Panc1 (cell line): Measurements from ENCODE around the gene MAST4. TPM values are rescaled to one million over a fixed set of nuclear protein-coding genes. Genes with fewer than 3 reads are reported as not detected.

Experiments used
- ATAC-seq: fragments of 200-7000 bp; cut with Tn5 transposase; 2 replicates; pipeline ENCODE4 v1.9.1; 2020; ENCODE audit warnings: mild to moderate bottlenecking, moderate library complexity
- BruUV-seq: library from RNA; stranded (reverse); fragments of 400-500 nt; replicated peaks from 2 replicates; lab custom pipeline; 2021; lab: Mats Ljungman, UMichigan
- CTCF ChIA-PET: fragments of 300-600 bp; sonication (Branson Sonifier 250); formaldehyde crosslinking; loops from one replicate; lab custom pipeline; 2022; ENCODE audit warnings: antibody characterized with exemption; lab: Charles Lee
- POLR2A ChIA-PET: fragments of 300-600 bp; sonication (Branson Sonifier 250); formaldehyde crosslinking; loops from one replicate; lab custom pipeline; 2022; ENCODE audit warnings: antibody characterized with exemption; lab: Charles Lee
- DNase-seq: peaks from one replicate; pipeline ENCODE4 v3.0.0-alpha.2; 2010; ENCODE audit warnings: low read depth, low spot score
- H3K27ac ChIP-seq: 2 replicates; pipeline ENCODE4 v1.5.1; 2011; ENCODE audit warnings: mild to moderate bottlenecking, low read length, inconsistent platforms
- H3K27me3 ChIP-seq: fragments of 200-500 bp; sonication (Bioruptor generic); 2 replicates; pipeline ENCODE4 v1.6.0; 2014; ENCODE audit warnings: low read length, inconsistent platforms; ENCODE audit not compliant: control insufficient read depth, insufficient read depth
- H3K36me3 ChIP-seq: fragments of 200-500 bp; sonication (Bioruptor generic); 2 replicates; pipeline ENCODE4 v1.5.1; 2014; ENCODE audit warnings: inconsistent platforms, mild to moderate bottlenecking, low read length, moderate library complexity; ENCODE audit not compliant: control insufficient read depth, insufficient read depth
- H3K4me1 ChIP-seq: 2 replicates; pipeline ENCODE4 v1.5.1; 2011; ENCODE audit warnings: inconsistent platforms, mild to moderate bottlenecking, low read length, moderate library complexity; ENCODE audit not compliant: control insufficient read depth, insufficient read depth
- H3K4me3 ChIP-seq, 2 experiments: 2 replicates each; pipeline ENCODE4 v1.5.1; 2011 to 2012; ENCODE audit warnings: low read depth in 2 of 2, low read length in 2 of 2, mild to moderate bottlenecking in 2 of 2, inconsistent platforms in 1 of 2, moderate library complexity in 1 of 2
- H3K9me3 ChIP-seq: fragments of 200-500 bp; sonication (Bioruptor generic); 2 replicates; pipeline ENCODE4 v1.5.1; 2014; ENCODE audit warnings: low read depth, mild to moderate bottlenecking, inconsistent platforms, low read length, moderate library complexity; ENCODE audit not compliant: control insufficient read depth, insufficient read depth
- POLR2AphosphoS5 ChIP-seq: IDR thresholded peaks from 2 replicates; pipeline ENCODE4 v1.6.1; 2012; ENCODE audit warnings: mild to moderate bottlenecking, low read depth, low read length, moderate library complexity
- SIN3A ChIP-seq: IDR thresholded peaks from 2 replicates; pipeline ENCODE4 v1.6.1; 2012; ENCODE audit warnings: low read depth, mild to moderate bottlenecking, low read length, moderate library complexity, borderline replicate concordance; ENCODE audit not compliant: insufficient read depth
- TCF7L2 ChIP-seq: IDR thresholded peaks from 2 replicates; pipeline ENCODE4 v1.6.1; 2011; ENCODE audit warnings: mild to moderate bottlenecking, low read depth, low read length, inconsistent platforms
- in situ Hi-C: cut with HindIII; loops from 2 replicates; pipeline ENCODE4 v1.10.0; 2016; ENCODE audit warnings: low sequenced_read_pairs, low pct_unique_long_range_greater_than_20kb
- intact Hi-C: fragments of 100-400 bp; cut with micrococcal nuclease; formaldehyde crosslinking; loops from one replicate; pipeline ENCODE4 v1.10.0; 2022; ENCODE audit not compliant: unreplicated experiment
- total RNA-seq: library from RNA; stranded (reverse); gene quantifications from one replicate; pipeline ENCODE4 v1.2.1, GENCODE V29; 2021; ENCODE audit not compliant: unreplicated experiment
- TF ChIP-seq, protein P1 (sequence below): fragments of 450-650 bp; IDR thresholded peaks from 2 replicates; pipeline ENCODE4 v1.5.1; 2017; ENCODE audit warnings: mild to moderate bottlenecking
- TF ChIP-seq, protein P2 (sequence below), 2 experiments: IDR thresholded peaks; 2 replicates each; pipeline ENCODE4 v1.6.1; 2011 to 2012; ENCODE audit warnings: low read depth in 2 of 2, control low read depth in 1 of 2, low read length in 1 of 2, mild to moderate bottlenecking in 1 of 2, moderate library complexity in 1 of 2; ENCODE audit not compliant: insufficient read depth in 1 of 2

The MAST4 gene
- total RNA-seq, 1 experiment from 2014 or later: 1.8 TPM

DNA sequence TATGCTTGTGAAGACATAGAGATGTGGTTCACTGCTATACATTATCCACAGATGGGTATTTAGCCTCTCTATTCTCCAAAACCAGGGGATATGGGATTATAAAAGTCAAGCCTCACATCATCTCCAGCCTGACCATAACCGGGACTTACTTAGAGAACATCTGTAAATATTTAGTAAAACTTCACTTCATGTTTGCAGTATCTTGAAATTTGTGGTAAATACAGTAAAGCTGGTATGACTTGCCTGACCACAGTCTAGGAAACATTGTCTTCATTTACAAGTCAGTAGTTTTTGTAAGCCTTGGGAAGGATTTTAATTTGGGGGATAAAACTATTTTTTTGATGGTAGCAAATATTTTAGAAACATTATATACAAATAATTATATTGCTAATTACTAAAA is 64.2 kb downstream of the MAST4 start:
- ATAC-seq (no peak), DNase-seq (no peak)
- intact Hi-C loops: no loop called here
- ChIA-PET POLR2A (no interaction called here), CTCF (no interaction called here)
- Histone ChIP-seq H3K27ac (no peak overlapping the region), H3K36me3 (no peaks in the 10 kb centered on the region), H3K4me3 (no peak overlapping the region), H3K27me3 (peaks cover 4% of the 10 kb centered on the region; the same call in 1 of the 2 replicates), H3K9me3 (no peaks in the 10 kb centered on the region), H3K4me1 (no peaks in the 10 kb centered on the region)
- in situ Hi-C loops: no loop called here
- TF ChIP-seq SIN3A (no peak), TCF7L2 (no peak)
- BruUV-seq: no TSS peak

DNA sequence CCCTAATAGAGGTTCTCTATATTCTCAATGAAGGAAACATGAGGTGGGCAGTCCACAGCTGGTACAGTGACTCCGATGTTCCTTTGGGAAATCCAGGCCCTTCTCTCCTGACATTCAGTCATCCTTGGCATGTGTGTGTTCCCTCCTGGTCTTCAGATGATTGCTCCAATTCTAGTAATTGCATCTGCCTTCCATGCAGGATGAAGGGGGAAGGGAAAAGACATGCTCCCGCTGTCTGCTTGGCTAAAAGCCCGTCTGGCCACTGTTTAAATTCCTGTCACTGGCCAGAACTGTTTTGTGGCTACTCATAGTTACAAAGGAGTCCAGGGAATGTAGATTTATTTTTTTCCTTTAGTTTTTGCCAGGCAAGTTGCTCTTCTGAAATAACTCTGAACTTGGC is 65.0 kb downstream of the MAST4 start:
- no peak for DNase-seq
- no TSS peak for BruUV-seq
- Histone ChIP-seq H3K4me3 (no peak overlapping the region), H3K9me3 (no peaks in the 10 kb centered on the region), H3K36me3 (no peaks in the 10 kb centered on the region), H3K27ac (no peak overlapping the region), H3K4me1 (no peaks in the 10 kb centered on the region), H3K27me3 (peaks cover 4% of the 10 kb centered on the region; the same call in 1 of the 2 replicates)
- intact Hi-C loops: no loop called here
- ATAC-seq: no peak
- ChIA-PET POLR2A (no interaction called here), CTCF (no interaction called here)
- in situ Hi-C loops: no loop called here
- no peak for TF ChIP-seq SIN3A
- no peak for TF ChIP-seq TCF7L2
- TF ChIP-seq, protein P1, sequence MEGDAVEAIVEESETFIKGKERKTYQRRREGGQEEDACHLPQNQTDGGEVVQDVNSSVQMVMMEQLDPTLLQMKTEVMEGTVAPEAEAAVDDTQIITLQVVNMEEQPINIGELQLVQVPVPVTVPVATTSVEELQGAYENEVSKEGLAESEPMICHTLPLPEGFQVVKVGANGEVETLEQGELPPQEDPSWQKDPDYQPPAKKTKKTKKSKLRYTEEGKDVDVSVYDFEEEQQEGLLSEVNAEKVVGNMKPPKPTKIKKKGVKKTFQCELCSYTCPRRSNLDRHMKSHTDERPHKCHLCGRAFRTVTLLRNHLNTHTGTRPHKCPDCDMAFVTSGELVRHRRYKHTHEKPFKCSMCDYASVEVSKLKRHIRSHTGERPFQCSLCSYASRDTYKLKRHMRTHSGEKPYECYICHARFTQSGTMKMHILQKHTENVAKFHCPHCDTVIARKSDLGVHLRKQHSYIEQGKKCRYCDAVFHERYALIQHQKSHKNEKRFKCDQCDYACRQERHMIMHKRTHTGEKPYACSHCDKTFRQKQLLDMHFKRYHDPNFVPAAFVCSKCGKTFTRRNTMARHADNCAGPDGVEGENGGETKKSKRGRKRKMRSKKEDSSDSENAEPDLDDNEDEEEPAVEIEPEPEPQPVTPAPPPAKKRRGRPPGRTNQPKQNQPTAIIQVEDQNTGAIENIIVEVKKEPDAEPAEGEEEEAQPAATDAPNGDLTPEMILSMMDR: no peak
- TF ChIP-seq, protein P2, sequence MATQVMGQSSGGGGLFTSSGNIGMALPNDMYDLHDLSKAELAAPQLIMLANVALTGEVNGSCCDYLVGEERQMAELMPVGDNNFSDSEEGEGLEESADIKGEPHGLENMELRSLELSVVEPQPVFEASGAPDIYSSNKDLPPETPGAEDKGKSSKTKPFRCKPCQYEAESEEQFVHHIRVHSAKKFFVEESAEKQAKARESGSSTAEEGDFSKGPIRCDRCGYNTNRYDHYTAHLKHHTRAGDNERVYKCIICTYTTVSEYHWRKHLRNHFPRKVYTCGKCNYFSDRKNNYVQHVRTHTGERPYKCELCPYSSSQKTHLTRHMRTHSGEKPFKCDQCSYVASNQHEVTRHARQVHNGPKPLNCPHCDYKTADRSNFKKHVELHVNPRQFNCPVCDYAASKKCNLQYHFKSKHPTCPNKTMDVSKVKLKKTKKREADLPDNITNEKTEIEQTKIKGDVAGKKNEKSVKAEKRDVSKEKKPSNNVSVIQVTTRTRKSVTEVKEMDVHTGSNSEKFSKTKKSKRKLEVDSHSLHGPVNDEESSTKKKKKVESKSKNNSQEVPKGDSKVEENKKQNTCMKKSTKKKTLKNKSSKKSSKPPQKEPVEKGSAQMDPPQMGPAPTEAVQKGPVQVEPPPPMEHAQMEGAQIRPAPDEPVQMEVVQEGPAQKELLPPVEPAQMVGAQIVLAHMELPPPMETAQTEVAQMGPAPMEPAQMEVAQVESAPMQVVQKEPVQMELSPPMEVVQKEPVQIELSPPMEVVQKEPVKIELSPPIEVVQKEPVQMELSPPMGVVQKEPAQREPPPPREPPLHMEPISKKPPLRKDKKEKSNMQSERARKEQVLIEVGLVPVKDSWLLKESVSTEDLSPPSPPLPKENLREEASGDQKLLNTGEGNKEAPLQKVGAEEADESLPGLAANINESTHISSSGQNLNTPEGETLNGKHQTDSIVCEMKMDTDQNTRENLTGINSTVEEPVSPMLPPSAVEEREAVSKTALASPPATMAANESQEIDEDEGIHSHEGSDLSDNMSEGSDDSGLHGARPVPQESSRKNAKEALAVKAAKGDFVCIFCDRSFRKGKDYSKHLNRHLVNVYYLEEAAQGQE (IDR thresholded peaks at IDR 0.05; ENCODE audit: insufficient read depth in 1 of 2, low read depth in 2 of 2, low read length in 1 of 2): no peak
- TF ChIP-seq POLR2AphosphoS5: no peak

- Histone ChIP-seq H3K36me3 (no peaks in the 10 kb centered on the region), H3K27me3 (peaks cover 21% of the 10 kb centered on the region), H3K4me1 (no peaks in the 10 kb centered on the region), H3K27ac (no peak overlapping the region), H3K4me3 (no peak overlapping the region), H3K9me3 (no peaks in the 10 kb centered on the region)
- DNase-seq: no peak
- ChIA-PET CTCF (no interaction called here), POLR2A (no interaction called here)
- in situ Hi-C loops (no loop called here), intact Hi-C loops (no loop called here)
- TF ChIP-seq, protein P1: no peak
- TF ChIP-seq POLR2AphosphoS5: no peak
- TF ChIP-seq, protein P2 (IDR thresholded peaks at IDR 0.05; ENCODE audit: insufficient read depth in 1 of 2, low read depth in 2 of 2, low read length in 1 of 2): no peak
- TF ChIP-seq TCF7L2: no peak
- no TSS peak for BruUV-seq
- ATAC-seq: no peak
Observed at GRCh38 chr5:66666778-66667177, 70.6 kb downstream of the MAST4 start.
